HepG2 (cell line): ENCODE data around the gene ACER3. TPM values are rescaled to one million over a fixed set of nuclear protein-coding genes. Genes with fewer than 3 reads are reported as not detected.

Source experiments
- CBFB ChIP-seq: sonication (generic); formaldehyde crosslinking; IDR thresholded peaks from 2 replicates; pipeline ENCODE4 v1.4.0; 2020; ENCODE audit warnings: missing genetic modification reagents
- CBX5 ChIP-seq: sonication (generic); formaldehyde crosslinking; IDR thresholded peaks from 2 replicates; pipeline ENCODE4 v1.4.0; 2020; ENCODE audit warnings: missing genetic modification reagents, borderline replicate concordance
- CCDC6 ChIP-seq: sonication (generic); formaldehyde crosslinking; IDR thresholded peaks from 2 replicates; pipeline ENCODE4 v1.8.1; 2022; ENCODE audit warnings: mild to moderate bottlenecking, missing genetic modification reagents, moderate library complexity
- GABPB1 ChIP-seq: IDR thresholded peaks from 2 replicates; pipeline ENCODE4 v1.6.1; 2016; ENCODE audit warnings: mild to moderate bottlenecking, missing genetic modification reagents, moderate library complexity, missing compliant biosample characterization
- KAT8 ChIP-seq: IDR thresholded peaks from 2 replicates; pipeline ENCODE4 v1.6.1; 2016; ENCODE audit warnings: missing genetic modification reagents, missing compliant biosample characterization
- RFX5 ChIP-seq: IDR thresholded peaks from 2 replicates; pipeline ENCODE4 v1.6.1; 2011; ENCODE audit warnings: low read depth, low read length, improper control_type of control experiment
- SP4 ChIP-seq: sonication (generic); formaldehyde crosslinking; IDR thresholded peaks from 2 replicates; pipeline ENCODE4 v1.8.1; 2023; ENCODE audit warnings: mild to moderate bottlenecking, missing genetic modification reagents
- TRIM24 ChIP-seq: sonication (generic); formaldehyde crosslinking; IDR thresholded peaks from 2 replicates; pipeline ENCODE4 v1.8.0; 2022; ENCODE audit warnings: mild to moderate bottlenecking, missing genetic modification reagents
- ZNF30 ChIP-seq: sonication (generic); formaldehyde crosslinking; IDR thresholded peaks from 2 replicates; pipeline ENCODE4 v1.5.0; 2020; ENCODE audit warnings: mild to moderate bottlenecking, missing genetic modification reagents
- ZNF567 ChIP-seq: sonication (generic); formaldehyde crosslinking; IDR thresholded peaks from 2 replicates; pipeline ENCODE4 v1.8.1; 2023; ENCODE audit warnings: mild to moderate bottlenecking, missing genetic modification reagents, borderline replicate concordance
- ZNF629 ChIP-seq: sonication (generic); formaldehyde crosslinking; conservative IDR thresholded peaks from 2 replicates; pipeline ENCODE4 v1.5.0; 2020; ENCODE audit warnings: missing genetic modification reagents
- ZNF644 ChIP-seq: IDR thresholded peaks from 2 replicates; pipeline ENCODE4 v1.6.1; 2016; ENCODE audit warnings: low read depth
- ZNF746 ChIP-seq: sonication (generic); formaldehyde crosslinking; IDR thresholded peaks from 2 replicates; pipeline ENCODE4 v1.8.0; 2022; ENCODE audit warnings: mild to moderate bottlenecking, missing genetic modification reagents
- ZNF879 ChIP-seq: sonication (generic); formaldehyde crosslinking; IDR thresholded peaks from 2 replicates; pipeline ENCODE4 v1.8.1; 2023; ENCODE audit warnings: missing genetic modification reagents
- polyA plus RNA-seq, 8 experiments: library from polyadenylated mRNA; depleted of rRNA in 3 of 8; stranded (reverse) in 7 of 8; unstranded in 1 of 8; fragments of >200 nt; fragmentation: Illumina TruSeq in 4 of 8; extraction: Trizol in 4 of 8; gene quantifications; 2 replicates each; pipeline versions ENCODE4 v1.2.1 to v1.2.3, GENCODE V29; 2011 to 2016; ENCODE audit warnings: low read depth in 4 of 8, missing spikeins in 1 of 8, mixed read lengths in 1 of 8; ENCODE audit not compliant: insufficient read depth in 1 of 8
- total RNA-seq, 5 experiments: library from RNA; depleted of rRNA; stranded (reverse); fragments of >200 nt; fragmentation: Illumina TruSeq; extraction: Trizol; gene quantifications; 2 replicates each; pipeline ENCODE4 v1.2.3, GENCODE V29; 2016; ENCODE audit warnings: low read depth in 1 of 5
- TF ChIP-seq, protein P1 (sequence below): IDR thresholded peaks from 2 replicates; pipeline ENCODE4 v1.6.1; 2016; ENCODE audit warnings: mild to moderate bottlenecking
- TF ChIP-seq, protein P2 (sequence below): sonication (generic); formaldehyde crosslinking; IDR thresholded peaks from 2 replicates; pipeline ENCODE4 v1.8.1; 2023; ENCODE audit warnings: mild to moderate bottlenecking, moderate library complexity, missing genetic modification reagents
- TF ChIP-seq, protein P3 (sequence below): sonication (generic); formaldehyde crosslinking; IDR thresholded peaks from 2 replicates; pipeline ENCODE4 v1.9.0; 2022; ENCODE audit warnings: missing genetic modification reagents, mild to moderate bottlenecking, borderline replicate concordance
- TF ChIP-seq, protein P4 (sequence below): sonication (generic); formaldehyde crosslinking; IDR thresholded peaks from 2 replicates; pipeline ENCODE4 v1.5.1; 2020; ENCODE audit warnings: missing genetic modification reagents, mild to moderate bottlenecking, borderline replicate concordance
- TF ChIP-seq, protein P5 (sequence below): conservative IDR thresholded peaks from 2 replicates; pipeline ENCODE4 v1.6.1; 2018; ENCODE audit warnings: missing genetic modification reagents
- TF ChIP-seq, protein P6 (sequence below): sonication (generic); formaldehyde crosslinking; IDR thresholded peaks from 2 replicates; pipeline ENCODE4 v1.8.1; 2023; ENCODE audit warnings: missing genetic modification reagents, inconsistent platforms, borderline replicate concordance

The ACER3 gene
- total and polyA plus RNA-seq, 2 of the 13 experiments (the other 11 are each of a cell fraction or from before 2014, with no cell fraction given), result 6.0 to 9.8 TPM

DNA sequence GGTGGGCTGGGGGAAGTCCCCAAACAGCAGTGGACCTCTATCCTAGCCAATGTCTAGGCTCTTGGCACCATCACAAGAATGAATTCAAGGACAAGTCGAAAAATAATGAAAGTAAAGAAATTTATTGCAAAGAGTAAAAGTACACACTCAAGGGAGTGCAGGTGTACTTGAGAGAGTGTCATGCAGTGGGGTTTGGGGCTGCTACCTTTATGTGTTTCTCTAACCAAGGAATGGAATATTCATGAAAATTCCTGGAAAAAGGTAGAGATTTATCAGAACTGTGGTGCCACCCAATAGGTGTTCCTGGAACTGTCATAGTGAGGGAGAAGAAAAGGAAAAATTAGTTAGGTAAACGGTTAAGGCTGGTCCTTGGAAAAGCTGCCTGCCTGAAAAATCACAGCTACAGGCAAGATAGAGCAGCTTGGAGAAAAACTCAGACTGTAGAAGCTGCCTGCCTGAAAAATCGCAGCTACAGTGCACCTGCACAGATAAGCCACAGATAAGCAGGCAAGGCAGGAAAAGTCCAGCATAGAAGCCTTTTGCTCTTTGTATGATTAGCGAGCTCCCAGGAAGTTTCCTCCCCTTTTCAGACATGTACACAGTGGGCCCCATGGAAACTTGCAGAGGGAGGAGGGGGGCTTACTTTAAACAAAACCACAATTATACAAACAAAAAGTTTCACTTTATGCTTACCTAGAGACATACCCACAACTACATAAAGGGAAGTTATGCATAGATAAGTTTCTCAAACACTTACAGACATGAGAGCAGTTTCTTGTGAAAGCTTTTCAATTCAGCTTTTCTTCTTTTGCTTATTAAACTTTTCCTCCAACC lies 102.1 kb downstream of the ACER3 start (continued):
- TF ChIP-seq, protein P1, sequence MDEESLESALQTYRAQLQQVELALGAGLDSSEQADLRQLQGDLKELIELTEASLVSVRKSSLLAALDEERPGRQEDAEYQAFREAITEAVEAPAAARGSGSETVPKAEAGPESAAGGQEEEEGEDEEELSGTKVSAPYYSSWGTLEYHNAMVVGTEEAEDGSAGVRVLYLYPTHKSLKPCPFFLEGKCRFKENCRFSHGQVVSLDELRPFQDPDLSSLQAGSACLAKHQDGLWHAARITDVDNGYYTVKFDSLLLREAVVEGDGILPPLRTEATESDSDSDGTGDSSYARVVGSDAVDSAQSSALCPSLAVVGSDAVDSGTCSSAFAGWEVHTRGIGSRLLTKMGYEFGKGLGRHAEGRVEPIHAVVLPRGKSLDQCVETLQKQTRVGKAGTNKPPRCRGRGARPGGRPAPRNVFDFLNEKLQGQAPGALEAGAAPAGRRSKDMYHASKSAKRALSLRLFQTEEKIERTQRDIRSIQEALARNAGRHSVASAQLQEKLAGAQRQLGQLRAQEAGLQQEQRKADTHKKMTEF (CRISPR knock-in tag), result peak; percentile 48; the same call in 1 of the 2 replicates
- TF ChIP-seq, protein P2, sequence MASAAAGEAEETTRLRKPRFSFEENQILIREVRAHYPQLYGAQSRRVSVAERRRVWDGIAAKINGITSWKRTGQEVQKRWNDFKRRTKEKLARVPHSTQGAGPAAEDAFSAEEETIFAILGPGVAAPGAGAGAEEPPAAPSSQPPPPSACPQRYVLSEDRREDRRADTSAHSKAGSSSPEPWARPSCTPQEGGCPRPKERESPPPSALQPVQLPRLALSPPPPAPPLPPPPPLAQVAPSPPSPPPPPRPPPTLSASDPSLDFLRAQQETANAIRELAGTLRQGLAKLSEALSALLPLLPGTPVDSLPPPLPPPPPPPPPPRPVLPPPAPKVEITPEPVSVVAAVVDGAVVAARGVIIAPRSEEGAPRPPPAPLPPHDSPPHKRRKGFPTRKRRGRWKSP (CRISPR knock-in tag), result no peak
- no peak; the same call in 1 of the 2 replicates for TF ChIP-seq GABPB1
- no peak for TF ChIP-seq CCDC6 (CRISPR knock-in tag)
- peak; percentile 51; the same call in 1 of the 2 replicates for TF ChIP-seq KAT8 (CRISPR knock-in tag)
- peak; percentile 46; the same call in 1 of the 2 replicates for TF ChIP-seq SP4 (CRISPR knock-in tag)
- TF ChIP-seq, protein P3, sequence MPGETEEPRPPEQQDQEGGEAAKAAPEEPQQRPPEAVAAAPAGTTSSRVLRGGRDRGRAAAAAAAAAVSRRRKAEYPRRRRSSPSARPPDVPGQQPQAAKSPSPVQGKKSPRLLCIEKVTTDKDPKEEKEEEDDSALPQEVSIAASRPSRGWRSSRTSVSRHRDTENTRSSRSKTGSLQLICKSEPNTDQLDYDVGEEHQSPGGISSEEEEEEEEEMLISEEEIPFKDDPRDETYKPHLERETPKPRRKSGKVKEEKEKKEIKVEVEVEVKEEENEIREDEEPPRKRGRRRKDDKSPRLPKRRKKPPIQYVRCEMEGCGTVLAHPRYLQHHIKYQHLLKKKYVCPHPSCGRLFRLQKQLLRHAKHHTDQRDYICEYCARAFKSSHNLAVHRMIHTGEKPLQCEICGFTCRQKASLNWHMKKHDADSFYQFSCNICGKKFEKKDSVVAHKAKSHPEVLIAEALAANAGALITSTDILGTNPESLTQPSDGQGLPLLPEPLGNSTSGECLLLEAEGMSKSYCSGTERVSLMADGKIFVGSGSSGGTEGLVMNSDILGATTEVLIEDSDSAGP (CRISPR knock-in tag), result no peak
- TF ChIP-seq, protein P4, sequence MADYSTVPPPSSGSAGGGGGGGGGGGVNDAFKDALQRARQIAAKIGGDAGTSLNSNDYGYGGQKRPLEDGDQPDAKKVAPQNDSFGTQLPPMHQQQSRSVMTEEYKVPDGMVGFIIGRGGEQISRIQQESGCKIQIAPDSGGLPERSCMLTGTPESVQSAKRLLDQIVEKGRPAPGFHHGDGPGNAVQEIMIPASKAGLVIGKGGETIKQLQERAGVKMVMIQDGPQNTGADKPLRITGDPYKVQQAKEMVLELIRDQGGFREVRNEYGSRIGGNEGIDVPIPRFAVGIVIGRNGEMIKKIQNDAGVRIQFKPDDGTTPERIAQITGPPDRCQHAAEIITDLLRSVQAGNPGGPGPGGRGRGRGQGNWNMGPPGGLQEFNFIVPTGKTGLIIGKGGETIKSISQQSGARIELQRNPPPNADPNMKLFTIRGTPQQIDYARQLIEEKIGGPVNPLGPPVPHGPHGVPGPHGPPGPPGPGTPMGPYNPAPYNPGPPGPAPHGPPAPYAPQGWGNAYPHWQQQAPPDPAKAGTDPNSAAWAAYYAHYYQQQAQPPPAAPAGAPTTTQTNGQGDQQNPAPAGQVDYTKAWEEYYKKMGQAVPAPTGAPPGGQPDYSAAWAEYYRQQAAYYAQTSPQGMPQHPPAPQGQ (CRISPR knock-in tag), result no peak
- TF ChIP-seq ZNF879 (CRISPR knock-in tag), result no peak
- no peak for TF ChIP-seq TRIM24 (CRISPR knock-in tag)
- peak; percentile 86; the same call in 1 of the 2 replicates for TF ChIP-seq CBFB (CRISPR knock-in tag)
- TF ChIP-seq ZNF629 (CRISPR knock-in tag), result no peak
- TF ChIP-seq ZNF746 (CRISPR knock-in tag), result no peak
- no peak for TF ChIP-seq ZNF30 (CRISPR knock-in tag)
- TF ChIP-seq, protein P5, sequence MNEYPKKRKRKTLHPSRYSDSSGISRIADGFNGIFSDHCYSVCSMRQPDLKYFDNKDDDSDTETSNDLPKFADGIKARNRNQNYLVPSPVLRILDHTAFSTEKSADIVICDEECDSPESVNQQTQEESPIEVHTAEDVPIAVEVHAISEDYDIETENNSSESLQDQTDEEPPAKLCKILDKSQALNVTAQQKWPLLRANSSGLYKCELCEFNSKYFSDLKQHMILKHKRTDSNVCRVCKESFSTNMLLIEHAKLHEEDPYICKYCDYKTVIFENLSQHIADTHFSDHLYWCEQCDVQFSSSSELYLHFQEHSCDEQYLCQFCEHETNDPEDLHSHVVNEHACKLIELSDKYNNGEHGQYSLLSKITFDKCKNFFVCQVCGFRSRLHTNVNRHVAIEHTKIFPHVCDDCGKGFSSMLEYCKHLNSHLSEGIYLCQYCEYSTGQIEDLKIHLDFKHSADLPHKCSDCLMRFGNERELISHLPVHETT, result no peak
- TF ChIP-seq, protein P6, sequence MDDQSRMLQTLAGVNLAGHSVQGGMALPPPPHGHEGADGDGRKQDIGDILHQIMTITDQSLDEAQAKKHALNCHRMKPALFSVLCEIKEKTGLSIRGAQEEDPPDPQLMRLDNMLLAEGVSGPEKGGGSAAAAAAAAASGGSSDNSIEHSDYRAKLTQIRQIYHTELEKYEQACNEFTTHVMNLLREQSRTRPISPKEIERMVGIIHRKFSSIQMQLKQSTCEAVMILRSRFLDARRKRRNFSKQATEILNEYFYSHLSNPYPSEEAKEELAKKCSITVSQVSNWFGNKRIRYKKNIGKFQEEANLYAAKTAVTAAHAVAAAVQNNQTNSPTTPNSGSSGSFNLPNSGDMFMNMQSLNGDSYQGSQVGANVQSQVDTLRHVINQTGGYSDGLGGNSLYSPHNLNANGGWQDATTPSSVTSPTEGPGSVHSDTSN (CRISPR knock-in tag), result no peak
- no peak for TF ChIP-seq ZNF567 (CRISPR knock-in tag)
- no peak for TF ChIP-seq RFX5
- TF ChIP-seq ZNF644 (CRISPR knock-in tag), result 0 out of 2 replicates have a peak, but pooled peaks have one; percentile 22
- peak; percentile 45; the same call in 1 of the 2 replicates for TF ChIP-seq CBX5 (CRISPR knock-in tag)
